GM21447 (cell line): ENCODE data around the gene MTFR1L.

ENCODE experiments used
- ATAC-seq: cut with Tn5 transposase; IDR thresholded peaks from one replicate; pipeline ENCODE4 v1.9.1; 2021; ENCODE audit not compliant: unreplicated experiment

MTFR1L gene

GRCh38 chr1:25875856-25876692 lies 56.3 kb downstream of the MTFR1L start:
- peak; percentile 15 for ATAC-seq

DNA sequence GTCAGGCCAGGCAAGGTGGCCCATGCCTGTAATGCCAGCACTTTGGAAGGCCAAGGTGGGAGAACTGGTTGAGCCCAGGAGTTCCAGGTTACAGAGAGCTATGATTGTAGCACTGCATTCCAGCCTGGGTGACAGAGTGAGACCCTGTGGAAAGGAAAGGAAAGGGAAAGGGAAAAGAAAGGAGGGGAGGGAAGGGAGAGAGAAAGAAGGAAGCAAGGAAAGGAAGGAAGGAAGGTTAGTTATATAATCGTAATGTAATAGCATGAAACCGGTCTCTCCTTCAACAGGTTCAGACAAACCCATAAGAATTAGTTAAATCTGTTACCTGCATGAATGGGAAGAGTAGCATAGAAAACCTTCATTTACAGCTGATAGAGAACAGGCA lies 56.9 kb downstream of the MTFR1L start:
- no peak for ATAC-seq

GRCh38 chr1:25877155-25877554 lies 57.4 kb downstream of the MTFR1L start:
- ATAC-seq: no peak

- ATAC-seq: no peak
Observed at GRCh38 chr1:25878690-25879089, 58.9 kb downstream of the MTFR1L start.

GRCh38 chr1:25879675-25880074 lies 59.9 kb downstream of the MTFR1L start:
- ATAC-seq: no peak

GRCh38 chr1:25880518-25880917 lies 60.8 kb downstream of the MTFR1L start:
- no peak for ATAC-seq

- ATAC-seq: no peak
Observed at GRCh38 chr1:25881266-25881665, 61.5 kb downstream of the MTFR1L start.
